IPS-20b (cell line): ENCODE measurements around the gene TRAPPC1.

Experiments
- H3K27ac ChIP-seq: one replicate; pipeline ENCODE4 v1.5.1; 2013; ENCODE audit warnings: low read length
- H3K27me3 ChIP-seq: 2 replicates; pipeline ENCODE4 v1.6.1; 2013; ENCODE audit warnings: mild to moderate bottlenecking, low read length, inconsistent platforms; ENCODE audit not compliant: insufficient read depth
- H3K36me3 ChIP-seq: 2 replicates; pipeline ENCODE4 v1.6.1; 2013; ENCODE audit warnings: low read depth, mild to moderate bottlenecking, inconsistent platforms, low read length, moderate library complexity; ENCODE audit not compliant: insufficient read depth
- H3K4me1 ChIP-seq: 2 replicates; pipeline ENCODE4 v1.6.1; 2013; ENCODE audit warnings: mild to moderate bottlenecking, control low read depth, inconsistent platforms, low read length, moderate library complexity; ENCODE audit not compliant: insufficient read depth
- H3K4me3 ChIP-seq: 2 replicates; pipeline ENCODE4 v1.5.1; 2013; ENCODE audit warnings: mild to moderate bottlenecking, low read length, inconsistent platforms
- H3K9ac ChIP-seq: 2 replicates; pipeline ENCODE4 v1.6.1; 2013; ENCODE audit warnings: low read depth, mild to moderate bottlenecking, inconsistent platforms, low read length, moderate library complexity
- H3K9me3 ChIP-seq: 2 replicates; pipeline ENCODE4 v1.6.1; 2013; ENCODE audit warnings: mild to moderate bottlenecking, low read depth, low read length, inconsistent platforms; ENCODE audit not compliant: insufficient read depth

Gene TRAPPC1

GRCh38 chr17:7893187-7893880, 38.4 kb downstream of the TRAPPC1 start:
- Histone ChIP-seq H3K9ac (no peak overlapping the region), H3K27ac (no peak overlapping the region), H3K36me3 (peaks cover 28% of the 10 kb centered on the region), H3K4me1 (peaks cover 10% of the 10 kb centered on the region; the same call in 1 of the 2 replicates), H3K4me3 (no peak overlapping the region), H3K9me3 (no peaks in the 10 kb centered on the region), H3K27me3 (no peaks in the 10 kb centered on the region; the same call in 1 of the 2 replicates)

DNA sequence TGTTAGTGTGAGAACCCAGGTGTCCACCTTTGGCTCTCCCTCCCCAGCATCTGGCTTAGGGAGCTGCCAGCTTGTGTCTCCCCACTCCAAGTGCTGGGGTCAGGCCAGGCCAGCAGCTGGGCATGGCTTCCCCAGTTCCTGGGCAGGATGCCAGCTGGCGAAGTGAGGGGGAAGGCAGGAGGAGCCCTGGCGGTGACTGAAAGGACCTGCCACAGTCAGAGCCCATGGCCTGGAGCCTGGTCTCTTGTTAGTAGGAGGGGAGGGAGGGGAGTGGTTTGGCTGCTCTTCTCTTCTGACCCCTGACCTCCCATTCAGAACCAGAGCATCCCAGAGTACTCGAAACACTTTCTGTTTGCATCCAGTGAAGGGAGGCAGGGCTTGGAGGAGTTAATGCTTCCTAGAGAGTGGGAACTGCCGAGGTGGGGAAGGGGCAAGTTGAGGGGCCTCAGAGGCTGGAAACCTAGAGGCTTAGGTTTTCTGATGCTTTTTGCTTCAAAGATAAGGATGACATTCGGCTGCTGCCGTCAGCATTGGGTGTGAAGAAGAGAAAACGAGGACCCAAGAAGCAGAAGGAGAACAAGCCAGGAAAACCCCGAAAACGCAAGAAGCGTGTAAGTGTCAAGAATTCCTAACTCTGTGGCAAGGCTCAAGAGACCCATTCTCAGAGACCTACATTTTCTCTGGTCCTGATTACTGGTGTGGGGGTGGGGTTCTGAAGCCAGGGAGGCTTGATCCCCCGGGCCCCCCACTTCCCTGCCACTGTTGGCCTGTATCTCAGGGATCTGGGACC, 42.4 kb downstream of the TRAPPC1 start:
- H3K9me3 ChIP-seq: no peaks in the 10 kb centered on the region
- no peak overlapping the region for H3K4me3 ChIP-seq
- H3K36me3 ChIP-seq: peaks cover 7% of the 10 kb centered on the region; the same call in 1 of the 2 replicates
- H3K27me3 ChIP-seq: peaks cover 20% of the 10 kb centered on the region; the same call in 1 of the 2 replicates
- H3K9ac ChIP-seq: no peak overlapping the region
- H3K27ac ChIP-seq: no peak overlapping the region
- peaks cover 21% of the 10 kb centered on the region; the same call in 1 of the 2 replicates for H3K4me1 ChIP-seq

GRCh38 chr17:7888184-7888920, 43.4 kb downstream of the TRAPPC1 start, which contains the start of gene CHD3:
CHD3 (plus strand) TSS chr17:7888789; CDS start chr17:7889001, 212 bp downstream.
- Histone ChIP-seq H3K9ac (peak within 1 kb of the TSS; percentile 74), H3K4me3 (peak within 1 kb of the TSS; percentile 83), H3K27me3 (peaks cover 20% of the 10 kb centered on the region; the same call in 1 of the 2 replicates), H3K9me3 (no peaks in the 10 kb centered on the region), H3K27ac (no peak within 1 kb of the TSS), H3K36me3 (no peaks in the 10 kb centered on the region), H3K4me1 (peaks cover 27% of the 10 kb centered on the region; the same call in 1 of the 2 replicates)

GRCh38 chr17:7887482-7888183, 44.1 kb downstream of the TRAPPC1 start:
- peak overlapping the region; percentile 74 for H3K9ac ChIP-seq

DNA sequence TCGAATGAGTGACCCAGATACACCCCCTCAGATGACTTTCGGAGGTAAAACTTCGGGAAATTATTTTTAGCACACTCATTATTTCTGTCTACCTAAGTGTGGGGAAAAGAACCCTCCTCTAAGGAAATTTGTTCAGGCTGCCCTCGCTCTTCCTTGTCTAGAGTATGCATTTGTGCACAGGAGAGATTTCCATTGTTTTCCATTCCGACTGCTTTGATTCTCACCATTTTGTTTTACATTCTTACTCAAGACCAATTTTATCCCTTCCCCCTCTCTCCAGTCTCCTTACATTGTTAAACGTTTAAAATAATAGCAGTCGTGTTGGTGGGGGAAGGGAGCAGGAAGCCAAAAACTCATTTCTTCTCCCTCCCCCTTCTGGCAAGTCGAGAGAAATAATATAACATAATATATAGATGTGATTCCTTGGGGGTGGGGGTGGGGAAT, 44.7 kb downstream of the TRAPPC1 start:
- Histone ChIP-seq H3K27ac (no peak overlapping the region), H3K4me3 (peak overlapping the region; percentile 83), H3K36me3 (no peaks in the 10 kb centered on the region), H3K9me3 (no peaks in the 10 kb centered on the region), H3K27me3 (peaks cover 20% of the 10 kb centered on the region; the same call in 1 of the 2 replicates), H3K4me1 (peaks cover 28% of the 10 kb centered on the region; the same call in 1 of the 2 replicates), H3K9ac (peak overlapping the region; percentile 10; the same call in 1 of the 2 replicates)

More at GRCh38 chr17:7887482-7888183, 44.1 kb downstream of the TRAPPC1 start:
- H3K9me3 ChIP-seq: no peaks in the 10 kb centered on the region
- H3K4me3 ChIP-seq: peak overlapping the region; percentile 83
- peaks cover 28% of the 10 kb centered on the region; the same call in 1 of the 2 replicates for H3K4me1 ChIP-seq
- peaks cover 20% of the 10 kb centered on the region; the same call in 1 of the 2 replicates for H3K27me3 ChIP-seq
- H3K27ac ChIP-seq: no peak overlapping the region
- no peaks in the 10 kb centered on the region for H3K36me3 ChIP-seq

DNA sequence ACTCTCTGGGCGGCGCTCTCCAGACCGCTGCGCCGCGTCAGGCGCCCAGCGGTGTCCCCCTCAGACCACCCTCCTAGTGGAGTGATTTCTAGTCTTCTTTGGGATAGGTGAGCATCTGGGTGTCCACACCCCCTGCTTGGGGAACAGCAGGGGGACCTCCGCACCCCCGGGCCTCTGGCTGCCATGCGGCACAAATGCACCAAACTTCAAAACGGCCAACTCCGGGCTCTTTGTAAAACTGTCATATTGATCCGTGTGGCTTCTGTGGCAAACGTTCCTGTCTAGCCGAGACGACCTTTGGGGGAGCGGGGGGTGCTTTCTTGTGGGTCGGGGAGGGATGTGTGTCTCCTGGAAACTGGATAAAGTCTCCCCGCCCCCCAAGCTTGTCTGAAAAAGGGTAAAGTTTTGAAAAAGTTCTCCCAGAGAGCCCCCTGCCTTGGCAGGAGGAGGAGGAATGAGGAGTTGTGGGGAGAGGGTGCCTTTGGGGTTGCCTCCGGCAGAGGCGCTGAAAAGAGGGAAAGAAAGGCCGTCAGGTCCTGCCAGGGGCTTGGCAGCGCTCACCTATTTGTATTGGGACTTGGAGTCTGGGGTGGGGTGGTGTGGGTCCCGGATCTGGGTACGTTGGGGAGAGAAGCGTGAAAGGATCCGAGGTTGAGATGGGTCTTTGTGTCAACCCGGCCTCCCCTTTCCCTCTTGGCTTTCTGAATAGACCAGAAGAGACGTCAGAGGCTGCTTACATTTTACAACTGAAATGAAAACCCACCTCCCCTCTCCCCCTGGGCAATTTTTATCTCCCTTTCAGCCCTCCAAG, 45.3 kb downstream of the TRAPPC1 start:
- no peak overlapping the region for H3K27ac ChIP-seq
- peaks cover 28% of the 10 kb centered on the region; the same call in 1 of the 2 replicates for H3K4me1 ChIP-seq
- no peaks in the 10 kb centered on the region for H3K9me3 ChIP-seq
- peak overlapping the region; percentile 10; the same call in 1 of the 2 replicates for H3K9ac ChIP-seq
- H3K36me3 ChIP-seq: no peaks in the 10 kb centered on the region
- peak overlapping the region; percentile 83 for H3K4me3 ChIP-seq
- H3K27me3 ChIP-seq: peaks cover 20% of the 10 kb centered on the region; the same call in 1 of the 2 replicates

GRCh38 chr17:7885367-7886226, 46.1 kb downstream of the TRAPPC1 start:
- Histone ChIP-seq H3K27me3 (peaks cover 20% of the 10 kb centered on the region; the same call in 1 of the 2 replicates), H3K36me3 (peaks cover 6% of the 10 kb centered on the region), H3K4me1 (peaks cover 28% of the 10 kb centered on the region; the same call in 1 of the 2 replicates), H3K27ac (no peak overlapping the region), H3K9me3 (no peaks in the 10 kb centered on the region), H3K9ac (peak overlapping the region; percentile 71; the same call in 1 of the 2 replicates), H3K4me3 (peak overlapping the region; percentile 83)

DNA sequence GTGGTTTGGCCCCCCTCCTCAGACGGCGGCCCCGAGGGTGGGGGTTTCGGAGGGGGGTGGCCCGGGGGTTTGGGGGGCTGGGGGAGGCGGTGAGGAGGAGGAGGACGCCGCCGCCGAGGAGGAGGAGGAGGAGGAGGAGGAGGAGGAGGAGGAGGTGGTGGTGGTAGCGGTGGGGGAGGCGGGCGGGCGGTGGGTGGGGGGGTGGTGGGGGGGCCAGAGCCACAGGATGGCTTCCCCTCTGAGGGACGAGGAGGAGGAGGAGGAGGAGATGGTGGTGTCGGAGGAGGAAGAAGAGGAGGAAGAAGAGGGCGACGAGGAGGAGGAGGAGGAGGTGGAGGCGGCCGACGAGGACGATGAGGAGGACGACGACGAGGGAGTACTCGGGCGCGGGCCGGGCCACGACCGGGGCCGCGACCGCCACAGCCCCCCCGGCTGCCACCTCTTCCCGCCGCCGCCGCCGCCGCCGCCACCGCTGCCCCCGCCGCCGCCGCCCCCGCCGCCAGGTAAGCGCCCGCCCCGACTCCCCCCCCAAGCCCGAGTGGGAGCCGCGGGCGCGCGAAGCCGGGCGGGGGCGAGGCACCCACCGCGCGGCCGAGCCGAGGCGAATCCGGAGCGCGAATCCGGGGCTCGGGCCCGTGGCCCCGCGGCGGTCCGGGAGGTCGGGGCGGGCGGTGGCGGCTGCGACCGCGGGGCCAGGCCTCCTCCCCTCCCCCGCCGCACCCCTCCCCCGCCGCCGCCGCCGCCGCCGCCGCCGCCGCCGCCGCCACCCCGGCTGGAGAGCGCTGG, 47.0 kb downstream of the TRAPPC1 start:
- H3K9me3 ChIP-seq: no peaks in the 10 kb centered on the region
- H3K27ac ChIP-seq: no peak overlapping the region
- peak overlapping the region; percentile 83; the same call in 1 of the 2 replicates for H3K4me3 ChIP-seq
- H3K36me3 ChIP-seq: peaks cover 10% of the 10 kb centered on the region
- H3K9ac ChIP-seq: no peak overlapping the region
- peaks cover 28% of the 10 kb centered on the region; the same call in 1 of the 2 replicates for H3K4me1 ChIP-seq
- peaks cover 20% of the 10 kb centered on the region; the same call in 1 of the 2 replicates for H3K27me3 ChIP-seq

DNA sequence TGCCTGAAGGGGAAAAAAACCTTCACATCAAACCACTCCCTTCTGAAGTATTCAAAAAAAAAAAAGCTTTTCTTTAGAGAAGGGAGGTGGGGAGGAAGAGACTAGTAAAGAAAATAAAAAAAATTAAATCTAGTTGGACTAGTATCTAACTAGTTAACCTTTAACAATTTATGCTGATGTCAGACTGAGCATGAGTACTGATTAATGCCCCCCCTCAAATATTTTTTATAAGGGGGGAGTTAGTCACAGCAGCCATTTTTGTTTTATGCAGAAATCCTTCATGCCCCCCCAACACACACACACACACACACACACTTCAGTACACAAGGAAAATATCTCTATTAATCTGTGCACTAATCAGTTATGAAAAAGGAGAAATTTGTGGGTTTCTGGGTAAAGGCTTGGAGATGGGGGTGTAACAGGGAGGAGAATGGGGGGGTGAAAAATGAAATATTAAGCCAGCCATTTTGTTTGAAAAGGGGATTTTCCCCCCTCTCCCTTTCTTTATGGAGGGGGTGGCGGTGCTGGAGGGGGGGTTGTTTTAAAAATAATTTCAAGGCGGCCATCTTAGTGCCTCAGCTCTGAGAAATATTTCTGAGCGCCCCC, 47.9 kb downstream of the TRAPPC1 start:
- peaks cover 22% of the 10 kb centered on the region; the same call in 1 of the 2 replicates for H3K4me1 ChIP-seq
- H3K36me3 ChIP-seq: peaks cover 14% of the 10 kb centered on the region
- peak overlapping the region; percentile 28; the same call in 1 of the 2 replicates for H3K4me3 ChIP-seq
- H3K9ac ChIP-seq: no peak overlapping the region
- H3K9me3 ChIP-seq: no peaks in the 10 kb centered on the region
- peaks cover 20% of the 10 kb centered on the region; the same call in 1 of the 2 replicates for H3K27me3 ChIP-seq
- no peak overlapping the region for H3K27ac ChIP-seq
